ENCODE measurements around the gene PAXX.

PAXX gene

GRCh38 chr9:136957901-136958300, 34.3 kb upstream of the PAXX start:
- H3K4me3 ChIP-seq (ENCODE audit: control insufficient read depth, low read depth, low read length), result no peak overlapping the region
- no peak for TF ChIP-seq CTCF (conservative IDR thresholded peaks at IDR 0.05; ENCODE audit: control insufficient read depth, insufficient read depth, low read depth, low read length)
- DNase-seq (ENCODE audit: low read depth), result no peak

- no peak for TF ChIP-seq CTCF (conservative IDR thresholded peaks at IDR 0.05; ENCODE audit: control insufficient read depth, insufficient read depth, low read depth, low read length)
- H3K4me3 ChIP-seq (ENCODE audit: control insufficient read depth, low read depth, low read length), result no peak overlapping the region
- no peak for DNase-seq (ENCODE audit: low read depth)
Measured at GRCh38 chr9:136958473-136958872, 33.7 kb upstream of the PAXX start.

- TF ChIP-seq CTCF (conservative IDR thresholded peaks at IDR 0.05; ENCODE audit: control insufficient read depth, insufficient read depth, low read depth, low read length), result no peak
- DNase-seq (ENCODE audit: low read depth), result no peak
- no peak overlapping the region for H3K4me3 ChIP-seq (ENCODE audit: control insufficient read depth, low read depth, low read length)
Measured at GRCh38 chr9:136958898-136959850, 33.0 kb upstream of the PAXX start.

- H3K4me3 ChIP-seq (ENCODE audit: control insufficient read depth, low read depth, low read length), result no peak overlapping the region
- TF ChIP-seq CTCF (conservative IDR thresholded peaks at IDR 0.05; ENCODE audit: control insufficient read depth, insufficient read depth, low read depth, low read length), result no peak
Measured at GRCh38 chr9:136960212-136960937, 31.8 kb upstream of the PAXX start.

GRCh38 chr9:136960938-136961275, 31.3 kb upstream of the PAXX start:
- TF ChIP-seq CTCF (conservative IDR thresholded peaks at IDR 0.05; ENCODE audit: control insufficient read depth, insufficient read depth, low read depth, low read length), result no peak
- no peak for DNase-seq (ENCODE audit: low read depth)
- no peak overlapping the region for H3K4me3 ChIP-seq (ENCODE audit: control insufficient read depth, low read depth, low read length)

More at GRCh38 chr9:136960212-136960937, 31.8 kb upstream of the PAXX start:
- DNase-seq (ENCODE audit: low read depth), result no peak

- no peak overlapping the region for H3K4me3 ChIP-seq (ENCODE audit: control insufficient read depth, low read depth, low read length)
- no peak for DNase-seq (ENCODE audit: low read depth)
- TF ChIP-seq CTCF (conservative IDR thresholded peaks at IDR 0.05; ENCODE audit: control insufficient read depth, insufficient read depth, low read depth, low read length), result no peak
Measured at GRCh38 chr9:136961279-136962065, 30.8 kb upstream of the PAXX start.
